H9 (cell line): ENCODE measurements around the gene BLACAT1. TPM values are rescaled to one million over a fixed set of nuclear protein-coding genes. Genes with fewer than 3 reads are reported as not detected.

Experiments used
- DNase-seq: peaks from one replicate; pipeline ENCODE4 v3.0.0-alpha.2; 2017
- H2AFZ ChIP-seq: one replicate; pipeline ENCODE4 v1.6.1; 2013; ENCODE audit warnings: mild to moderate bottlenecking, low read length, control low read depth, moderate library complexity
- H2AK5ac ChIP-seq: 2 replicates; pipeline ENCODE4 v1.6.1; 2013; ENCODE audit warnings: low read length, control low read depth, mixed read lengths; ENCODE audit not compliant: insufficient read length
- H2BK120ac ChIP-seq: one replicate; pipeline ENCODE4 v1.6.1; 2013; ENCODE audit warnings: low read depth, mild to moderate bottlenecking, low read length, control low read depth, inconsistent platforms; ENCODE audit not compliant: poor library complexity, severe bottlenecking
- H2BK12ac ChIP-seq: 2 replicates; pipeline ENCODE4 v1.6.1; 2013; ENCODE audit warnings: low read length, control low read depth, mixed read lengths, low read depth; ENCODE audit not compliant: insufficient read length
- H2BK15ac ChIP-seq: 2 replicates; pipeline ENCODE4 v1.6.1; 2013; ENCODE audit warnings: low read depth, low read length, control low read depth
- H2BK20ac ChIP-seq: one replicate; pipeline ENCODE4 v1.6.1; 2013; ENCODE audit warnings: low read depth, mild to moderate bottlenecking, low read length, control low read depth, inconsistent platforms; ENCODE audit not compliant: poor library complexity, severe bottlenecking
- H2BK5ac ChIP-seq: 2 replicates; pipeline ENCODE4 v1.6.1; 2013; ENCODE audit warnings: low read length, control low read depth, mixed read lengths; ENCODE audit not compliant: insufficient read length
- H3K14ac ChIP-seq: 2 replicates; pipeline ENCODE4 v1.6.1; 2013; ENCODE audit warnings: low read length, control low read depth; ENCODE audit not compliant: insufficient read depth
- H3K18ac ChIP-seq: 2 replicates; pipeline ENCODE4 v1.6.1; 2013; ENCODE audit warnings: low read depth, mild to moderate bottlenecking, mixed read lengths, low read length, control low read depth; ENCODE audit not compliant: insufficient read length
- H3K23ac ChIP-seq: 2 replicates; pipeline ENCODE4 v1.6.1; 2013; ENCODE audit warnings: low read length, control low read depth, mixed read lengths, low read depth; ENCODE audit not compliant: insufficient read length
- H3K23me2 ChIP-seq: 2 replicates; pipeline ENCODE4 v1.6.1; 2013; ENCODE audit warnings: low read depth, mild to moderate bottlenecking, mixed read lengths, low read length, control low read depth; ENCODE audit not compliant: insufficient read length, poor library complexity, severe bottlenecking
- H3K27ac ChIP-seq: 2 replicates; pipeline ENCODE4 v1.5.1; 2013; ENCODE audit warnings: low read length, control low read depth, mixed read lengths, low read depth; ENCODE audit not compliant: insufficient read length
- H3K27me3 ChIP-seq: 2 replicates; pipeline ENCODE4 v1.6.1; 2013; ENCODE audit warnings: low read length, control low read depth, inconsistent platforms; ENCODE audit not compliant: insufficient read depth
- H3K4ac ChIP-seq: 2 replicates; pipeline ENCODE4 v1.6.1; 2013; ENCODE audit warnings: low read depth, mild to moderate bottlenecking, control low read depth, inconsistent platforms, low read length, moderate library complexity
- H3K4me1 ChIP-seq: 2 replicates; pipeline ENCODE4 v1.6.1; 2013; ENCODE audit warnings: low read length, control low read depth, inconsistent platforms; ENCODE audit not compliant: insufficient read depth
- H3K4me2 ChIP-seq: 2 replicates; pipeline ENCODE4 v1.6.1; 2013; ENCODE audit warnings: low read length, control low read depth, mixed read lengths; ENCODE audit not compliant: insufficient read length, insufficient read depth
- H3K56ac ChIP-seq: 2 replicates; pipeline ENCODE4 v1.6.1; 2013; ENCODE audit warnings: low read depth, mild to moderate bottlenecking, mixed read lengths, low read length, control low read depth; ENCODE audit not compliant: insufficient read length
- H3K79me1 ChIP-seq: 2 replicates; pipeline ENCODE4 v1.6.1; 2013; ENCODE audit warnings: low read depth, mild to moderate bottlenecking, moderate library complexity, low read length, control low read depth, inconsistent platforms; ENCODE audit not compliant: insufficient read depth, poor library complexity, severe bottlenecking
- H3K79me2 ChIP-seq: 2 replicates; pipeline ENCODE4 v1.6.1; 2013; ENCODE audit warnings: low read length, control low read depth, inconsistent platforms; ENCODE audit not compliant: insufficient read depth
- H3K9ac ChIP-seq: 2 replicates; pipeline ENCODE4 v1.6.1; 2013; ENCODE audit warnings: low read length, control low read depth, mixed read lengths; ENCODE audit not compliant: insufficient read length; ENCODE audit errors: extremely low read depth
- H3K9me3 ChIP-seq: one replicate; pipeline ENCODE4 v1.6.1; 2013; ENCODE audit warnings: low read depth, low read length, inconsistent platforms; ENCODE audit not compliant: control insufficient read depth
- H3T11ph ChIP-seq: one replicate; pipeline ENCODE4 v1.6.1; 2013; ENCODE audit warnings: mild to moderate bottlenecking, low read length, control low read depth, inconsistent platforms
- H4K20me1 ChIP-seq: one replicate; pipeline ENCODE4 v1.6.1; 2013; ENCODE audit not compliant: control insufficient read depth, insufficient read length, insufficient read depth
- H4K5ac ChIP-seq: 2 replicates; pipeline ENCODE4 v1.6.1; 2013; ENCODE audit warnings: low read depth, mild to moderate bottlenecking, mixed read lengths, low read length, control low read depth; ENCODE audit not compliant: insufficient read length
- H4K8ac ChIP-seq: replicated peaks from 2 replicates; pipeline ENCODE4 v1.6.1; 2013; ENCODE audit warnings: low read length, control low read depth, mixed read lengths, low read depth; ENCODE audit not compliant: insufficient read length
- H4K91ac ChIP-seq: 2 replicates; pipeline ENCODE4 v1.6.1; 2013; ENCODE audit warnings: low read depth, mild to moderate bottlenecking, moderate library complexity, mixed read lengths, low read length, control low read depth; ENCODE audit not compliant: insufficient read length
- H3K27ac Mint-ChIP-seq, 3 experiments: 2 replicates in 2 of 3; 3 replicates in 1 of 3; pipeline ENCODE4 v1.8.0; 2020 to 2021; ENCODE audit warnings: mixed read lengths in 3 of 3, mild to moderate bottlenecking in 1 of 3, moderate library complexity in 1 of 3
- H3K27me3 Mint-ChIP-seq: 2 replicates; pipeline ENCODE4 v1.8.0; 2021; ENCODE audit warnings: low read depth, mild to moderate bottlenecking, moderate library complexity, mixed read lengths
- H3K36me3 Mint-ChIP-seq, 3 experiments: 2 replicates in 2 of 3; 3 replicates in 1 of 3; pipeline ENCODE4 v1.8.0; 2020 to 2021; ENCODE audit warnings: low read depth in 3 of 3, mixed read lengths in 3 of 3; ENCODE audit not compliant: insufficient read depth in 1 of 3
- H3K4me1 Mint-ChIP-seq, 2 experiments: 2 replicates each; pipeline ENCODE4 v1.8.0; 2020; ENCODE audit warnings: mixed read lengths in 2 of 2
- H3K4me3 Mint-ChIP-seq, 2 experiments: 2 replicates in 1 of 2; 3 replicates in 1 of 2; pipeline ENCODE4 v1.8.0; 2020 to 2021; ENCODE audit warnings: mild to moderate bottlenecking in 2 of 2, mixed read lengths in 2 of 2, moderate library complexity in 1 of 2
- H3K9me3 Mint-ChIP-seq, 2 experiments: 2 replicates in 1 of 2; 3 replicates in 1 of 2; pipeline ENCODE4 v1.8.0; 2020; ENCODE audit warnings: mild to moderate bottlenecking in 2 of 2, mixed read lengths in 2 of 2, moderate library complexity in 1 of 2
- WGBS: extraction: QIAGEN DNeasy Blood & Tissue Kit; methylation state at CpG from one replicate; pipeline ENCODE4 v1.1.7; 2013; ENCODE audit warnings: missing lambda C conversion rate, low lambda C conversion rate, mixed read lengths; ENCODE audit not compliant: insufficient read length; ENCODE audit errors: extremely low coverage; 5-methylcytosine and 5-hydroxymethylcytosine counted together
- total RNA-seq: library from RNA; stranded (reverse); gene quantifications from 2 replicates; pipeline ENCODE4 v1.2.1, GENCODE V29; 2021
- TF ChIP-seq, protein P1 (sequence below): fragments of 200-600 bp; sonication (generic); conservative IDR thresholded peaks from 3 replicates; pipeline ENCODE4 v1.8.0; 2021; ENCODE audit warnings: antibody characterized with exemption, mild to moderate bottlenecking

The BLACAT1 gene
- total RNA-seq, 1 experiment from 2014 or later, result 4.0 TPM

DNA sequence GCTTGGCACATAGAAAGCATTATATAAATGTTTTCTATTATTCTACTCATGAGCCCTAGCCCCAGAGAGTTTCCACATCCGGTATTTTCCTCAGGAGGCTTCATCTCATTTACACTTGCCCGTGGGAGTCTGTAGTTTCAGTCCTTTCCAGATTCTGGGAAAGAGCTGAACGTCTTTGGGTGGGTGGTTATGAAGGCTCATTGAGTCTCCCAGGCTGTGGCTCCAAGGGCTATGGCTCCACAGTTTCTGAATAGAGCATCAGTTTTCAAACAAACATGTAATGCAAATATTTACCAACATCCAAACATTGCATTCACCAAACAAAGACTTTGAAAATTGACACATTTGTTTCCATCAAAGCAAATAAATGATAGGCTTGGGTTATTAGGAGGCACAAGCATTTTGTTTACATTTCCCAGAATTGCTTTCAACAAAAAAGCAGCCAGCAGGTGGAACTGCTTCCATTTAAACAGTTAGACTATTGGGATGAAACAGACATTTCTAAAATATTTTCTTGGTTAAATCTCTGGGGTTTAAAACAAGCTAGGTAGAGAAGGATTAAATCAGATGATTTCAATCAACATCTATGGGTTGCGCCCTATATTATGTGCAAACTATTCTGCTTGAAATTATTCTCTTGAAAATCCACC is 32.7 kb downstream of the BLACAT1 start:
- Histone ChIP-seq H3T11ph (no peak overlapping the region), H3K27me3 (no peaks in the 10 kb centered on the region; the same call in 1 of the 2 replicates), H3K27ac (no peak overlapping the region), H3K4me2 (no peak overlapping the region), H4K20me1 (no peaks in the 10 kb centered on the region), H3K23ac (no peak overlapping the region), H2BK120ac (no peak overlapping the region), H3K79me2 (no peaks in the 10 kb centered on the region), H3K4me1 (no peaks in the 10 kb centered on the region), H4K5ac (no peak overlapping the region), H3K9ac (no peak overlapping the region), H3K18ac (no peak overlapping the region), H2BK12ac (no peak overlapping the region), H3K79me1 (no peaks in the 10 kb centered on the region), H3K23me2 (no peaks in the 10 kb centered on the region), H2AFZ (no peak overlapping the region), H2BK20ac (no peak overlapping the region), H3K9me3 (no peaks in the 10 kb centered on the region), H2BK5ac (no peak overlapping the region), H3K14ac (no peak overlapping the region), H2BK15ac (no peak overlapping the region), H4K91ac (no peak overlapping the region), H4K8ac (no peak overlapping the region), H3K4ac (no peak overlapping the region), H3K56ac (no peak overlapping the region), H2AK5ac (no peak overlapping the region)
- DNase-seq, result no peak
- Mint-ChIP-seq H3K4me1 (peaks cover 19 to 36% of the 10 kb centered on the region in 2 experiments), H3K4me3 (no peak overlapping the region), H3K9me3 (no peaks in the 10 kb centered on the region), H3K36me3 (peaks cover 0 to 2% (median 0%) of the 10 kb centered on the region in 3 experiments; a peak in 1 of 7 replicates), H3K27ac (no peak overlapping the region), H3K27me3 (peaks cover 37% of the 10 kb centered on the region)
- WGBS, result no CpG with 5 or more reads among the region's 4 CpGs
- TF ChIP-seq, protein P1, sequence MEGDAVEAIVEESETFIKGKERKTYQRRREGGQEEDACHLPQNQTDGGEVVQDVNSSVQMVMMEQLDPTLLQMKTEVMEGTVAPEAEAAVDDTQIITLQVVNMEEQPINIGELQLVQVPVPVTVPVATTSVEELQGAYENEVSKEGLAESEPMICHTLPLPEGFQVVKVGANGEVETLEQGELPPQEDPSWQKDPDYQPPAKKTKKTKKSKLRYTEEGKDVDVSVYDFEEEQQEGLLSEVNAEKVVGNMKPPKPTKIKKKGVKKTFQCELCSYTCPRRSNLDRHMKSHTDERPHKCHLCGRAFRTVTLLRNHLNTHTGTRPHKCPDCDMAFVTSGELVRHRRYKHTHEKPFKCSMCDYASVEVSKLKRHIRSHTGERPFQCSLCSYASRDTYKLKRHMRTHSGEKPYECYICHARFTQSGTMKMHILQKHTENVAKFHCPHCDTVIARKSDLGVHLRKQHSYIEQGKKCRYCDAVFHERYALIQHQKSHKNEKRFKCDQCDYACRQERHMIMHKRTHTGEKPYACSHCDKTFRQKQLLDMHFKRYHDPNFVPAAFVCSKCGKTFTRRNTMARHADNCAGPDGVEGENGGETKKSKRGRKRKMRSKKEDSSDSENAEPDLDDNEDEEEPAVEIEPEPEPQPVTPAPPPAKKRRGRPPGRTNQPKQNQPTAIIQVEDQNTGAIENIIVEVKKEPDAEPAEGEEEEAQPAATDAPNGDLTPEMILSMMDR, result 0 out of 3 replicates have a peak, but pooled peaks have one; percentile 19
